ENCODE measurements around the gene NFKBIL1. TPM values are rescaled to one million over a fixed set of nuclear protein-coding genes. Genes with fewer than 3 reads are reported as not detected.
A peak's percentile ranks its signal among the peaks of the same experiment; 100 is the strongest.

The NFKBIL1 gene
- total and polyA plus RNA-seq, 2 of the 4 experiments (the other 2 are of a cell fraction) = 7.8 to 10.8 TPM

GRCh38 chr6:31607317-31607716, 59.9 kb downstream of the NFKBIL1 start:
- Histone ChIP-seq H3K56ac (ENCODE audit: extremely low read depth, insufficient read depth, low read length) (no peak overlapping the region), H3K18ac (ENCODE audit: low read depth, low read length) (no peak overlapping the region), H3K4me2 (ENCODE audit: low read depth, low read length) (no peak overlapping the region), H3K9me3 (ENCODE audit: control insufficient read depth, insufficient read depth, low read length) (no peaks in the 10 kb centered on the region), H3K4ac (ENCODE audit: low read depth, low read length) (no peak overlapping the region), H3K23ac (ENCODE audit: low read depth, low read length) (no peak overlapping the region), H2BK5ac (ENCODE audit: low read depth, low read length, poor library complexity, severe bottlenecking) (no peak overlapping the region), H4K91ac (ENCODE audit: insufficient read depth, low read depth, low read length) (no peak overlapping the region), H3K27me3 (ENCODE audit: control insufficient read depth, insufficient read depth, low read length) (peaks cover 9% of the 10 kb centered on the region; the same call in 1 of the 2 replicates), H2BK15ac (ENCODE audit: low read depth, low read length) (no peak overlapping the region), H3K27ac (ENCODE audit: insufficient read depth, low read length) (no peak overlapping the region), H2BK120ac (ENCODE audit: low read depth, low read length) (no peak overlapping the region), H2BK20ac (ENCODE audit: low read depth, low read length) (no peak overlapping the region), H3K36me3 (ENCODE audit: control insufficient read depth, insufficient read depth, low read length) (no peaks in the 10 kb centered on the region), H3K9ac (ENCODE audit: low read depth, low read length) (no peak overlapping the region), H3K79me1 (ENCODE audit: low read depth in 1 of 2, low read length in 2 of 2) (no peaks in the 10 kb centered on the region), H4K5ac (ENCODE audit: low read depth, low read length) (no peak overlapping the region), H4K20me1 (ENCODE audit: insufficient read depth, low read length) (no peaks in the 10 kb centered on the region), H4K8ac (ENCODE audit: low read depth in 2 of 2, low read length in 2 of 2) (no peak overlapping the region), H3K14ac (replicated peaks; ENCODE audit: low read depth, low read length) (no peak overlapping the region), H3K4me1 (ENCODE audit: control insufficient read depth, insufficient read depth, low read length) (no peaks in the 10 kb centered on the region), H3K9me1 (ENCODE audit: insufficient read depth, low read length) (no peaks in the 10 kb centered on the region), H3K4me3 (ENCODE audit: insufficient read depth, low read depth, low read length) (no peak overlapping the region), H2AK5ac (ENCODE audit: low read depth, low read length) (no peak overlapping the region), H2AFZ (replicated peaks; ENCODE audit: low read length, poor library complexity) (no peak overlapping the region), H2AK9ac (replicated peaks; ENCODE audit: low read depth, low read length, poor library complexity) (no peak overlapping the region)
- ATAC-seq (ENCODE audit: low read depth) = no peak
- ChIA-PET CTCF (interaction anchor here (0.6 kb wide), 1 partner anchor 170 kb away, joined by 4 read pairs; no protein-coding TSS in a partner anchor), POLR2A (ENCODE audit: unreplicated experiment) (interaction anchor here (0.6 kb wide), 1 partner anchor 188 kb away, joined by 3 read pairs; no protein-coding TSS in a partner anchor)
- 67% methylated on average over 1 of the region's 1 CpG; no CpG with 5 or more reads in 1 of the 2 experiments for WGBS, 2 experiments (ENCODE audit: extremely low coverage in 2 of 2, insufficient read length in 1 of 2)
- TF ChIP-seq MAFK (IDR thresholded peaks at IDR 0.05; ENCODE audit: low read depth, low read length) (no peak), ELK1 (IDR thresholded peaks at IDR 0.05; ENCODE audit: borderline replicate concordance, low read depth, low read length) (no peak), POLR2A (IDR thresholded peaks at IDR 0.05; ENCODE audit: low read depth, low read length) (no peak)
- no peak for DNase-seq
- intact Hi-C loops (cut with micrococcal nuclease) (no loop called here), in situ Hi-C loops (cut with MboI; ENCODE audit: low sequenced_read_pairs) (no loop called here), dilution Hi-C loops (cut with HindIII; ENCODE audit: low sequenced_read_pairs, unreplicated experiment) (no loop called here)
- BruUV-seq (replicated peaks) = no TSS peak

Small RNAs within 50 kb of the gene (microRNA-seq; reads per million reads assigned to microRNA genes)
- gene AL663061.1 (ENCODE audit: insufficient read depth, insufficient read length) (not detected), gene SNORD117 (ENCODE audit: insufficient read depth, insufficient read length) (75.4 reads per million, percentile 79 among the genes with 10 or more reads in this experiment), gene SNORD84 (ENCODE audit: insufficient read depth, insufficient read length) (not detected)

Small RNAs within 50 kb of the gene (small RNA-seq; reads per million reads assigned to genes)
- gene AL663061.1 (0 reads per million in 5 experiments), gene SNORD117 (3.0 to 124 (median 29.1) reads per million in 5 experiments), gene SNORD84 (0 reads per million in 5 experiments)

Other genes with a start within 250 kb of the NFKBIL1 start
Only the 30 nearest of the 31 such genes appear.
- 41.7 and 44.1 TPM in 2 replicates for gene HLA-B, start 190.4 kb upstream of the NFKBIL1 start, total RNA-seq (2012; rRNA removed)
- gene HLA-B, start 190.4 kb upstream of the NFKBIL1 start, polyA plus RNA-seq (2012; rRNA removed) = 259 and 309 TPM in 2 replicates
- 52.2 and 55.9 TPM in 2 replicates for gene MICA, start 144.0 kb upstream of the NFKBIL1 start, total RNA-seq (2012; rRNA removed)
- 67.7 and 72.8 TPM in 2 replicates for gene MICA, start 144.0 kb upstream of the NFKBIL1 start, polyA plus RNA-seq (2012; rRNA removed)
- gene MICB, start 49.5 kb upstream of the NFKBIL1 start, total RNA-seq (2012; rRNA removed) = 11.1 and 11.7 TPM in 2 replicates
- 9.6 and 9.9 TPM in 2 replicates for gene MICB, start 49.5 kb upstream of the NFKBIL1 start, polyA plus RNA-seq (2012; rRNA removed)
- not detected in 2 replicates for gene MCCD1, start 18.6 kb upstream of the NFKBIL1 start, total RNA-seq (2012; rRNA removed)
- not detected in 2 replicates for gene MCCD1, start 18.6 kb upstream of the NFKBIL1 start, polyA plus RNA-seq (2012; rRNA removed)
- 640 and 796 TPM in 2 replicates for gene DDX39B, start 5.6 kb upstream of the NFKBIL1 start, total RNA-seq (2012; rRNA removed)
- 371 and 477 TPM in 2 replicates for gene DDX39B, start 5.6 kb upstream of the NFKBIL1 start, polyA plus RNA-seq (2012; rRNA removed)
- 1.4 and 3.1 TPM in 2 replicates for gene ATP6V1G2, start 1.0 kb upstream of the NFKBIL1 start, total RNA-seq (2012; rRNA removed)
- 4.8 and 6.5 TPM in 2 replicates for gene ATP6V1G2, start 1.0 kb upstream of the NFKBIL1 start, polyA plus RNA-seq (2012; rRNA removed)
- gene LTA, start 24.7 kb downstream of the NFKBIL1 start, total RNA-seq (2012; rRNA removed) = not detected in 2 replicates
- gene LTA, start 24.7 kb downstream of the NFKBIL1 start, polyA plus RNA-seq (2012; rRNA removed) = not detected in 2 replicates
- not detected in 2 replicates for gene TNF, start 28.0 kb downstream of the NFKBIL1 start, total RNA-seq (2012; rRNA removed)
- not detected in 2 replicates for gene TNF, start 28.0 kb downstream of the NFKBIL1 start, polyA plus RNA-seq (2012; rRNA removed)
- not detected in 2 replicates for gene LTB, start 34.8 kb downstream of the NFKBIL1 start, total RNA-seq (2012; rRNA removed)
- not detected in 2 replicates for gene LTB, start 34.8 kb downstream of the NFKBIL1 start, polyA plus RNA-seq (2012; rRNA removed)
- not detected in 2 replicates for gene LST1, start 38.7 kb downstream of the NFKBIL1 start, total RNA-seq (2012; rRNA removed)
- gene LST1, start 38.7 kb downstream of the NFKBIL1 start, polyA plus RNA-seq (2012; rRNA removed) = not detected in 2 replicates
- not detected in 2 replicates for gene NCR3, start 45.4 kb downstream of the NFKBIL1 start, total RNA-seq (2012; rRNA removed)
- gene NCR3, start 45.4 kb downstream of the NFKBIL1 start, polyA plus RNA-seq (2012; rRNA removed) = not detected in 2 replicates
- gene AIF1, start 67.6 kb downstream of the NFKBIL1 start, total RNA-seq (2012; rRNA removed) = not detected in 2 replicates
- gene AIF1, start 67.6 kb downstream of the NFKBIL1 start, polyA plus RNA-seq (2012; rRNA removed) = not detected in 2 replicates
- 7.7 and 8.1 TPM in 2 replicates for gene PRRC2A, start 73.1 kb downstream of the NFKBIL1 start, total RNA-seq (2012; rRNA removed)
- gene PRRC2A, start 73.1 kb downstream of the NFKBIL1 start, polyA plus RNA-seq (2012; rRNA removed) = 88.6 and 101 TPM in 2 replicates
- 40.7 and 41.4 TPM in 2 replicates for gene BAG6, start 105.1 kb downstream of the NFKBIL1 start, total RNA-seq (2012; rRNA removed)
- 134 and 151 TPM in 2 replicates for gene BAG6, start 105.1 kb downstream of the NFKBIL1 start, polyA plus RNA-seq (2012; rRNA removed)
- gene APOM, start 108.3 kb downstream of the NFKBIL1 start, total RNA-seq (2012; rRNA removed) = 0.83 and 1.4 TPM in 2 replicates
- gene APOM, start 108.3 kb downstream of the NFKBIL1 start, polyA plus RNA-seq (2012; rRNA removed) = 3.5 and 3.8 TPM in 2 replicates
- 13.1 and 14.2 TPM in 2 replicates for gene C6orf47, start 113.2 kb downstream of the NFKBIL1 start, total RNA-seq (2012; rRNA removed)
- 8.9 and 9.0 TPM in 2 replicates for gene C6orf47, start 113.2 kb downstream of the NFKBIL1 start, polyA plus RNA-seq (2012; rRNA removed)
- 6.1 and 7.2 TPM in 2 replicates for gene GPANK1, start 117.4 kb downstream of the NFKBIL1 start, total RNA-seq (2012; rRNA removed)
- gene GPANK1, start 117.4 kb downstream of the NFKBIL1 start, polyA plus RNA-seq (2012; rRNA removed) = 13.8 and 16.7 TPM in 2 replicates
- gene CSNK2B, start 118.5 kb downstream of the NFKBIL1 start, total RNA-seq (2012; rRNA removed) = 218 and 240 TPM in 2 replicates
- 178 and 194 TPM in 2 replicates for gene CSNK2B, start 118.5 kb downstream of the NFKBIL1 start, polyA plus RNA-seq (2012; rRNA removed)
- 1.9 and 2.2 TPM in 2 replicates for gene LY6G5B, start 122.4 kb downstream of the NFKBIL1 start, total RNA-seq (2012; rRNA removed)
- gene LY6G5B, start 122.4 kb downstream of the NFKBIL1 start, polyA plus RNA-seq (2012; rRNA removed) = 10.2 and 13.6 TPM in 2 replicates
- gene LY6G5C, start 133.5 kb downstream of the NFKBIL1 start, total RNA-seq (2012; rRNA removed) = 0.18 TPM in 1 of 2 replicates, not detected in the other
- 2.0 and 2.1 TPM in 2 replicates for gene LY6G5C, start 133.5 kb downstream of the NFKBIL1 start, polyA plus RNA-seq (2012; rRNA removed)
- gene ABHD16A, start 155.7 kb downstream of the NFKBIL1 start, total RNA-seq (2012; rRNA removed) = 30.3 and 35.1 TPM in 2 replicates
- gene ABHD16A, start 155.7 kb downstream of the NFKBIL1 start, polyA plus RNA-seq (2012; rRNA removed) = 31.5 and 34.6 TPM in 2 replicates
- not detected in 2 replicates for gene LY6G6F, start 159.3 kb downstream of the NFKBIL1 start, total RNA-seq (2012; rRNA removed)
- gene LY6G6F, start 159.3 kb downstream of the NFKBIL1 start, polyA plus RNA-seq (2012; rRNA removed) = not detected in 2 replicates
- not detected in 2 replicates for gene LY6G6D, start 167.7 kb downstream of the NFKBIL1 start, total RNA-seq (2012; rRNA removed)
- not detected in 2 replicates for gene LY6G6D, start 167.7 kb downstream of the NFKBIL1 start, polyA plus RNA-seq (2012; rRNA removed)
- gene LY6G6C, start 174.1 kb downstream of the NFKBIL1 start, total RNA-seq (2012; rRNA removed) = not detected in 2 replicates
- not detected in 2 replicates for gene LY6G6C, start 174.1 kb downstream of the NFKBIL1 start, polyA plus RNA-seq (2012; rRNA removed)
- not detected in 2 replicates for gene MPIG6B, start 175.8 kb downstream of the NFKBIL1 start, total RNA-seq (2012; rRNA removed)
- not detected in 2 replicates for gene MPIG6B, start 175.8 kb downstream of the NFKBIL1 start, polyA plus RNA-seq (2012; rRNA removed)
- 40.0 and 40.7 TPM in 2 replicates for gene DDAH2, start 181.7 kb downstream of the NFKBIL1 start, total RNA-seq (2012; rRNA removed)
- gene DDAH2, start 181.7 kb downstream of the NFKBIL1 start, polyA plus RNA-seq (2012; rRNA removed) = 57.9 and 58.4 TPM in 2 replicates
- 992 and 1,185 TPM in 2 replicates for gene CLIC1, start 188.9 kb downstream of the NFKBIL1 start, total RNA-seq (2012; rRNA removed)
- gene CLIC1, start 188.9 kb downstream of the NFKBIL1 start, polyA plus RNA-seq (2012; rRNA removed) = 692 and 706 TPM in 2 replicates
- 4.7 and 5.6 TPM in 2 replicates for gene MSH5, start 192.4 kb downstream of the NFKBIL1 start, total RNA-seq (2012; rRNA removed)
- 14.5 and 15.7 TPM in 2 replicates for gene MSH5, start 192.4 kb downstream of the NFKBIL1 start, polyA plus RNA-seq (2012; rRNA removed)
- gene SAPCD1, start 215.0 kb downstream of the NFKBIL1 start, total RNA-seq (2012; rRNA removed) = not detected in 2 replicates
- gene SAPCD1, start 215.0 kb downstream of the NFKBIL1 start, polyA plus RNA-seq (2012; rRNA removed) = 2.2 and 2.3 TPM in 2 replicates
- gene VWA7, start 229.7 kb downstream of the NFKBIL1 start, total RNA-seq (2012; rRNA removed) = under 0.01 and 0.28 TPM in 2 replicates
- gene VWA7, start 229.7 kb downstream of the NFKBIL1 start, polyA plus RNA-seq (2012; rRNA removed) = 1.0 and 1.4 TPM in 2 replicates

Data from IMR-90 (cell line).